Stimulated activated naive CD4-positive, alpha-beta T cell treated with Interleukin-2 at 50 U/mL for 16 hours (primary cell): ENCODE measurements around the gene DHTKD1.
"Not testable (repeated sequence)": the region's sequence is repeated elsewhere in the genome, so short reads cannot be mapped to it uniquely, and the experiment has no call there.

Experiments used
- DNase-seq: peaks from one replicate; lab custom pipeline; 2025; lab: John Stamatoyannopoulos, UW

Gene DHTKD1

GRCh38 chr10:12140038-12140437 lies 71.3 kb downstream of the DHTKD1 start:
- DNase-seq: no peak

- no peak for DNase-seq
These were observed 75.8 kb downstream of the DHTKD1 start for GRCh38 chr10:12144538-12144937.

- no peak for DNase-seq
These were observed 81.4 kb downstream of the DHTKD1 start for GRCh38 chr10:12150163-12150562.

- no peak for DNase-seq
These were observed 85.8 kb downstream of the DHTKD1 start for GRCh38 chr10:12154516-12154915.

- DNase-seq: no peak
These were observed 87.8 kb downstream of the DHTKD1 start for GRCh38 chr10:12156367-12157123.

- no peak for DNase-seq
These were observed 89.4 kb downstream of the DHTKD1 start for GRCh38 chr10:12158111-12158510.

- no peak for DNase-seq
These were observed 91.9 kb downstream of the DHTKD1 start for GRCh38 chr10:12160664-12161063.

- no peak for DNase-seq
These were observed 94.2 kb downstream of the DHTKD1 start for GRCh38 chr10:12162927-12163326.

- DNase-seq: no peak
These were observed 95.3 kb downstream of the DHTKD1 start for GRCh38 chr10:12164085-12164484.

- DNase-seq: no peak
These were observed 96.3 kb downstream of the DHTKD1 start for GRCh38 chr10:12165036-12165435.

- no peak for DNase-seq
These were observed 97.4 kb downstream of the DHTKD1 start for GRCh38 chr10:12165999-12166775.

GRCh38 chr10:12171512-12171911 lies 102.8 kb downstream of the DHTKD1 start:
- not testable (repeated sequence) for DNase-seq
